OCI-LY7 (cell line): ENCODE measurements around the gene SLC4A1AP.

Experiments
- EZH2phosphoT487 ChIP-seq: fragments of 200-600 bp; sonication (generic); IDR thresholded peaks from 2 replicates; pipeline ENCODE4 v1.6.1; 2018; ENCODE audit warnings: low read depth, borderline replicate concordance, mild to moderate bottlenecking, mixed run types, antibody characterized with exemption, low read length, moderate library complexity, mixed read lengths
- TF ChIP-seq, protein P1 (sequence below): fragments of 200-600 bp; sonication (generic); conservative IDR thresholded peaks from 2 replicates; pipeline ENCODE4 v1.5.1; 2014; ENCODE audit warnings: mild to moderate bottlenecking, antibody characterized with exemption, low read length, moderate library complexity, mixed read lengths

GRCh38 chr2:27624943-27625342 is 38.7 kb upstream of the SLC4A1AP start:
- TF ChIP-seq, protein P1, sequence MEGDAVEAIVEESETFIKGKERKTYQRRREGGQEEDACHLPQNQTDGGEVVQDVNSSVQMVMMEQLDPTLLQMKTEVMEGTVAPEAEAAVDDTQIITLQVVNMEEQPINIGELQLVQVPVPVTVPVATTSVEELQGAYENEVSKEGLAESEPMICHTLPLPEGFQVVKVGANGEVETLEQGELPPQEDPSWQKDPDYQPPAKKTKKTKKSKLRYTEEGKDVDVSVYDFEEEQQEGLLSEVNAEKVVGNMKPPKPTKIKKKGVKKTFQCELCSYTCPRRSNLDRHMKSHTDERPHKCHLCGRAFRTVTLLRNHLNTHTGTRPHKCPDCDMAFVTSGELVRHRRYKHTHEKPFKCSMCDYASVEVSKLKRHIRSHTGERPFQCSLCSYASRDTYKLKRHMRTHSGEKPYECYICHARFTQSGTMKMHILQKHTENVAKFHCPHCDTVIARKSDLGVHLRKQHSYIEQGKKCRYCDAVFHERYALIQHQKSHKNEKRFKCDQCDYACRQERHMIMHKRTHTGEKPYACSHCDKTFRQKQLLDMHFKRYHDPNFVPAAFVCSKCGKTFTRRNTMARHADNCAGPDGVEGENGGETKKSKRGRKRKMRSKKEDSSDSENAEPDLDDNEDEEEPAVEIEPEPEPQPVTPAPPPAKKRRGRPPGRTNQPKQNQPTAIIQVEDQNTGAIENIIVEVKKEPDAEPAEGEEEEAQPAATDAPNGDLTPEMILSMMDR, result no peak
- TF ChIP-seq EZH2phosphoT487, result no peak
